ENCODE results near the gene C1orf87.

C1orf87 gene

GRCh38 chr1:60059468-60059867, 14.1 kb downstream of the C1orf87 start:
- DNase-seq (ENCODE audit: low spot score), result no peak

- no peak for DNase-seq (ENCODE audit: low spot score)
These were observed 18.2 kb downstream of the C1orf87 start for GRCh38 chr1:60055336-60055735.

GRCh38 chr1:60054374-60054773, 19.2 kb downstream of the C1orf87 start:
- DNase-seq (ENCODE audit: low spot score), result no peak

- no peak for DNase-seq (ENCODE audit: low spot score)
These were observed 21.0 kb downstream of the C1orf87 start for GRCh38 chr1:60052601-60053000.

- DNase-seq (ENCODE audit: low spot score), result no peak
These were observed 22.4 kb downstream of the C1orf87 start for GRCh38 chr1:60051191-60051590.

- DNase-seq (ENCODE audit: low spot score), result no peak
These were observed 24.4 kb downstream of the C1orf87 start for GRCh38 chr1:60049188-60049587.

- no peak for DNase-seq (ENCODE audit: low spot score)
These were observed 28.7 kb downstream of the C1orf87 start for GRCh38 chr1:60044881-60045280.

- no peak for DNase-seq (ENCODE audit: low spot score)
These were observed 31.8 kb downstream of the C1orf87 start for GRCh38 chr1:60041783-60042182.

- no peak for DNase-seq (ENCODE audit: low spot score)
These were observed 35.9 kb downstream of the C1orf87 start for GRCh38 chr1:60037669-60038068.

GRCh38 chr1:60036856-60037460, 36.6 kb downstream of the C1orf87 start:
- DNase-seq (ENCODE audit: low spot score), result no peak

GRCh38 chr1:60035921-60036320, 37.6 kb downstream of the C1orf87 start:
- DNase-seq (ENCODE audit: low spot score), result no peak

- no peak for DNase-seq (ENCODE audit: low spot score)
These were observed 38.6 kb downstream of the C1orf87 start for GRCh38 chr1:60034999-60035398.

- DNase-seq (ENCODE audit: low spot score), result no peak
These were observed 40.5 kb downstream of the C1orf87 start for GRCh38 chr1:60033066-60033465.

- DNase-seq (ENCODE audit: low spot score), result no peak
These were observed 42.4 kb downstream of the C1orf87 start for GRCh38 chr1:60031146-60031545.

GRCh38 chr1:60025552-60025951, 48.0 kb downstream of the C1orf87 start:
- DNase-seq (ENCODE audit: low spot score), result no peak

GRCh38 chr1:60017508-60018205, 55.9 kb downstream of the C1orf87 start:
- DNase-seq (ENCODE audit: low spot score), result no peak

- DNase-seq (ENCODE audit: low spot score), result no peak
These were observed 62.9 kb downstream of the C1orf87 start for GRCh38 chr1:60010690-60011089.

GRCh38 chr1:60008500-60008899, 65.1 kb downstream of the C1orf87 start:
- no peak for DNase-seq (ENCODE audit: low spot score)

GRCh38 chr1:60000625-60001024, 72.9 kb downstream of the C1orf87 start:
- DNase-seq (ENCODE audit: low spot score), result no peak

- no peak for DNase-seq (ENCODE audit: low spot score)
These were observed 73.8 kb downstream of the C1orf87 start for GRCh38 chr1:59999746-60000145.

- DNase-seq (ENCODE audit: low spot score), result no peak
These were observed 74.6 kb downstream of the C1orf87 start for GRCh38 chr1:59999006-59999405.

- no peak for DNase-seq (ENCODE audit: low spot score)
These were observed 76.0 kb downstream of the C1orf87 start for GRCh38 chr1:59997479-59998115.

All from SW480 (cell line).